HUES6 (cell line): Measurements from ENCODE around the gene RADIL.

Experiments used
- H3K27ac ChIP-seq: 2 replicates; pipeline ENCODE4 v1.7.0; 2013; ENCODE audit warnings: low read depth, mild to moderate bottlenecking, low read length, inconsistent platforms
- H3K27me3 ChIP-seq: 2 replicates; pipeline ENCODE4 v1.6.1; 2013; ENCODE audit warnings: low read length; ENCODE audit not compliant: control insufficient read depth, insufficient read depth
- H3K36me3 ChIP-seq: 2 replicates; pipeline ENCODE4 v1.6.1; 2013; ENCODE audit warnings: low read length; ENCODE audit not compliant: control insufficient read depth, insufficient read depth
- H3K4me1 ChIP-seq: 2 replicates; pipeline ENCODE4 v1.6.1; 2013; ENCODE audit warnings: low read length; ENCODE audit not compliant: control insufficient read depth, insufficient read depth
- H3K4me3 ChIP-seq: 2 replicates; pipeline ENCODE4 v1.5.1; 2013; ENCODE audit warnings: low read depth, low read length
- H3K9ac ChIP-seq: one replicate; pipeline ENCODE4 v1.6.1; 2013; ENCODE audit warnings: mild to moderate bottlenecking, low read length
- H3K9me3 ChIP-seq: 2 replicates; pipeline ENCODE4 v1.6.1; 2013; ENCODE audit warnings: low read depth, low read length; ENCODE audit not compliant: control insufficient read depth, insufficient read depth

RADIL gene

DNA sequence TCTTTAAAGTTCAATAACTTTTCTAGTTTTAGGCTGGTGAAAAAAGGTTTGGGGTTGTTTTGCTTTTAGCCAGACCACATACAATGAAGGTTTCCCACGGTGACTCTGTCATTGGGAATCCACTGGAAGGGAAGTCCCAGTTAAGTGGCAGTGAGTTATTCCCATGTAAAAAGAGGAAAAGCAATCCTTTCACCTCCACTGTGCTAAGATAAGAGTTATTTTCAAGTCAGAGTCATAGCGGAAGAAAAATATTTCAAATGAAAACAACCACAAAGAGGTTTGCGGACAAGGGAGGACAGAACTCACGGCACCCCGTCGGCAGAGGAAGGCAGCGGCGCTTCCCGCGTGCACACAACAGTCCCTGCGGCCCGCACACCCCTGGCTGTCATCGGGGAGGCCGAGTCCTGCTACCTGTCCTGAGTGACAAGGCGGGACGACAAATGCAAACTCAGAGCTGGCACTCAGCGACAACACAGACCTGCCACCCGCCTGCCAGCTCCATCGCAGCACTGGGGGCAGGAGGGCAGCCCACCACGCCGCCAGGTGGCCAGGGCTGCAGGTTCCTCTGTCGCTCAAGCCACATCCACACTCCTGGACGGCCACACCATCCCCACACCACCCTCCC is 12.3 kb downstream of the RADIL start:
- no peak overlapping the region for H3K9ac ChIP-seq
- H3K9me3 ChIP-seq: no peaks in the 10 kb centered on the region
- peaks cover 11% of the 10 kb centered on the region; the same call in 1 of the 2 replicates for H3K4me1 ChIP-seq
- no peak overlapping the region for H3K4me3 ChIP-seq
- H3K27ac ChIP-seq: no peak overlapping the region
- no peaks in the 10 kb centered on the region for H3K27me3 ChIP-seq
- H3K36me3 ChIP-seq: no peaks in the 10 kb centered on the region

DNA sequence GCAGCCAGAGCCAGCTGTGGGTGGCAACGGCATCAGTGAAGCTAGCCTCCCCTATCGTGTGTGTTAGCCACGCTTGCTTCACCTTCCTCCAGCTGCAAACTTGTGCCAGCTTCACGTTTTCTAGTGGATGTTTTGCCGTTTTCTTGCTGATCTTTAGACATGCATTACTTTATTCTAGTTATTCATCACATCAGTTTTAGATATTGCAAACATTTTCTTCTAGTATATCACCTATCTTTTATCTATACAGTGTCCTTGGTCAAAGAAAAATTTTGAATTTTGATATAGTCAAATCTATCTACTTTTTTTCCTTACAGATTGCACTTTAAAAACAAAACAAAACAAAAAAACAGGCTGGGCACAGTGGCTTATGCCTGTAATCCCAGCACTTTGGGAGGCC is 15.0 kb downstream of the RADIL start:
- H3K36me3 ChIP-seq: no peaks in the 10 kb centered on the region
- H3K9me3 ChIP-seq: peaks cover 1% of the 10 kb centered on the region; the same call in 1 of the 2 replicates
- H3K27me3 ChIP-seq: peaks cover 9% of the 10 kb centered on the region; the same call in 1 of the 2 replicates
- no peak overlapping the region for H3K27ac ChIP-seq
- no peak overlapping the region for H3K4me3 ChIP-seq
- no peak overlapping the region for H3K9ac ChIP-seq
- peaks cover 11% of the 10 kb centered on the region; the same call in 1 of the 2 replicates for H3K4me1 ChIP-seq

DNA sequence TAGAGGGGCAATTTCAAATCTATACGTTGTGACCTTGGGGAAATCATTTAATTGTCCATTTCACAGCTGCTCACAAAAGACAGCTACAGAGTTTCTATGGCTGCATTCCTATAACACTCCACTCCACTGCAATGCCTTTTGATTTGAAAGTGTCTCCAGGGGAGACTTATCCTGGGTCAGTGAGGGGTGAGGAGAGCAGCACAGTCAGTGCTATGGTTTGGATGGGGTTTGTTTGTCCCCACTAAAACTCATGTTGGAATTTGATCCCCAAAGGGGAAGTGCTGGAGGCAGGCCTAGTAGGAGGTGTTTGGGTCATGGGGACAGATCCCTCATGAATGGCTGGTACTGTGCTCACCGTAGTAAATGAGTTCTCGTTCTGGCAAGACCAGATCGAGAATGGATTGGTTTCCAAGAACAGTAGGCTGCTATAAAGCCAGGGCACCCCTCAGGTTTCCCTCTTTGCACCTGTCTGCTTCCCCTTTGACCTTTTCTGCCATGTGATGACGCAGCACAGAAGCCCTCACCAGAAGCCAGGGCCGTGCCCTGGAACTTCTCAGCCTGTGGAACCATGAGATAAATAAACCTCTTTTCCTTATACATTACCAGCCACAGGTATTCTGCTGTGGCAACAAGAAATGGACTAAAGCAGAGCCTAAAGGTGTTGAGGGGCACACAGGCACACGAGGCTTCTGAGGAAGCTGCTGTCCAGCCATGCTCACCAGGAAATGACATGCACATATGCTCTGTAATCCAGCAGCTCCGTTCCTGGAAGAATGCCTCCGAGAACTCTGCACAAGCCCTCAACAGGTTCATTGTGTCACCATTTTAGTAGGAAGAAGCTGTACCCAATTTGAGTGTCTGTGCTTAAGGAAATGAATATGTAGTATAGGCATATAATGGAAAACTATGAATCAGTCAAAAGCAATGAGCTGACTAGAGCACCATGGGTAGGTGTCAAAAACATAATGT is 16.7 kb downstream of the RADIL start:
- H3K4me3 ChIP-seq: no peak overlapping the region
- no peaks in the 10 kb centered on the region for H3K36me3 ChIP-seq
- H3K9ac ChIP-seq: no peak overlapping the region
- H3K27ac ChIP-seq: no peak overlapping the region
- H3K27me3 ChIP-seq: peaks cover 14% of the 10 kb centered on the region; the same call in 1 of the 2 replicates
- H3K9me3 ChIP-seq: peaks cover 5% of the 10 kb centered on the region; the same call in 1 of the 2 replicates
- peaks cover 7% of the 10 kb centered on the region; the same call in 1 of the 2 replicates for H3K4me1 ChIP-seq

DNA sequence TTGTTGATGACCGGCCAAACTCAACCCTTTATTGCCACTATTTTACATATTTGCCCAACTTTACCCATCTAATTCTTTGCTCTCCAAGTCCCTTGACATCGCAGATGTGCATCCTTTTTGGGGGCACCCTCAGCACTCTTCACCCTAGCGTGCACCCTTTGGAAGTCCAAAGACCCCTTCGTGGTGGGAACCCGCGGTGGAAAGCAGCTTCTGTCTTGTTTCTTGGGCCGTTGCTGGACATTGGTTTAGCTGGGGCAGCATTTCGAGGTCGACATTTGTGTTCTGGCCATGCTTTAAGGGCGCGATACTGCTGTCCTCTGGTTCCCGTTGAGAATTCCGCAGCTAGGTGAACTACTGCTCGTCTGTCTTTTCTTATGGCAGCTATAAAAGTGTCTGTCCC is 21.4 kb downstream of the RADIL start:
- H3K36me3 ChIP-seq: no peaks in the 10 kb centered on the region
- peaks cover 29% of the 10 kb centered on the region for H3K27me3 ChIP-seq
- peak overlapping the region; percentile 76; the same call in 1 of the 2 replicates for H3K27ac ChIP-seq
- 0 out of 2 replicates have a peak, but pooled peaks cover 2% of the 10 kb centered on the region for H3K4me1 ChIP-seq
- peak overlapping the region; percentile 78 for H3K9ac ChIP-seq
- peak overlapping the region; percentile 68 for H3K4me3 ChIP-seq
- peaks cover 20% of the 10 kb centered on the region for H3K9me3 ChIP-seq

DNA sequence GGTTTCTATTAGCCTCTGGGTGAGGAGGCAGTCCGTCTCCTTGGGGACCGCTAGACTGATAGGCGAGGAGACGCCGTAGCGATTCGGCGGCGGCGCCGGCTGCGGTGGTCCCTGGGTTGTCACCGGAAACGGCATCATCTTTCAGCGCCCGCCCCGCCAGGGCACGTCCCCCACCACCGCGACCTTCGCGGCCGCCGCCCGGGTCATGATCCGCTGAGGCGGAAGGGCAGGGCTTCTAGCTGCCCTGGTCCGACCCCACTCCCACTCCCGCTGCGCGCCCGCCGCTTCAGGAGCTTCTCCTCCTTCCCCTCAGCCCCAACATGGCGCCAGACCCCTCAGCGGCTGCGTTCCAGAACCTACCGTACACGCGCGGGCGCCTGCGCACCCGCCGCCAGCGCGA is 21.8 kb downstream of the RADIL start, which contains the start of gene PAPOLB:
Gene PAPOLB (minus strand): TSS at position 358 of the 400 bp plus-strand sequence. CDS start 220 bp downstream, at position 138.
- peak within 1 kb of the TSS; percentile 68 for H3K4me3 ChIP-seq
- peak within 1 kb of the TSS; percentile 78 for H3K9ac ChIP-seq
- no peaks in the 10 kb centered on the region for H3K36me3 ChIP-seq
- H3K9me3 ChIP-seq: peaks cover 20% of the 10 kb centered on the region
- peaks cover 29% of the 10 kb centered on the region for H3K27me3 ChIP-seq
- H3K27ac ChIP-seq: peak within 1 kb of the TSS; percentile 76; the same call in 1 of the 2 replicates
- 0 out of 2 replicates have a peak, but pooled peaks cover 2% of the 10 kb centered on the region for H3K4me1 ChIP-seq

DNA sequence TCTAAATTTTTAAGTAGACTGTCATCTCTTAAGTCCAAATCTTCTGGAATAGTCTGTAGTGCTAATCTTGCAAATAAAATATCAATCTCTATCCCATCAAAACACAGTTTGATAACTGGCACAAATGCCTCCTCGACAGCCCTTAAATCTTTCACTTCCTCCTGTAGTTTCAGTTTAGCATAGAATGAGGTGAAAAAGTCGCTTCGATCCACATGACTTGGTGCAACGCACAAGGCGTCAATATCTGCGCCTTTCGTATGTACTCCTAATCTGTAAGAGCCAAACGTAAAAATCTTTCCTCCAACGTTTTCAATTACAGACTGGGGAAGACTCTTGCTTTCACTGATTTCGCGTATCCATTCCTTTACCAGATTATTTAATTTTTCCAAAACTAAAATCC is 22.3 kb downstream of the RADIL start:
- no peak overlapping the region for H3K9ac ChIP-seq
- 0 out of 2 replicates have a peak, but pooled peaks cover 2% of the 10 kb centered on the region for H3K4me1 ChIP-seq
- peaks cover 20% of the 10 kb centered on the region for H3K9me3 ChIP-seq
- no peak overlapping the region for H3K27ac ChIP-seq
- H3K36me3 ChIP-seq: no peaks in the 10 kb centered on the region
- H3K4me3 ChIP-seq: peak overlapping the region; percentile 68
- peaks cover 29% of the 10 kb centered on the region for H3K27me3 ChIP-seq

DNA sequence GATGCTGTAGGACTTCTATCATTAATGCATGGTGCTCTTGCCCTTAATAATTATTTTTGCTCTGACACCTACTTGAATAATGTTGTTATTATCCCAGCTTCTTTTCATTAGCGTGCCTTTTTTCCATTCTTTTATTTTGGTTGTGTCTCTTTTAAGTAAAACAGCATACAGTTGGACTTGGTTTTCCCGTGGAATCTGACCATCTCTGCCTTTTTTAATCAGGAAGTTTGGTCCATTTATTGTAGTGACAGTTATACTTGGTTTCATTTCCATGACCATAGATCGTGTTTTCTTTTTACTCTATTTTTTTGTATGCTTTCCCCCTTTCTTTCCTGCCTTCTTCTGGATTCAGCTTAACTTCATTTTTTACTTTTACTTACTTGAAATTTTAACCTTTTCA is 26.3 kb downstream of the RADIL start:
- H3K4me1 ChIP-seq: 0 out of 2 replicates have a peak, but pooled peaks cover 2% of the 10 kb centered on the region
- no peak overlapping the region for H3K9ac ChIP-seq
- H3K4me3 ChIP-seq: no peak overlapping the region
- no peak overlapping the region for H3K27ac ChIP-seq
- H3K9me3 ChIP-seq: peaks cover 16% of the 10 kb centered on the region
- peaks cover 17% of the 10 kb centered on the region for H3K27me3 ChIP-seq
- H3K36me3 ChIP-seq: no peaks in the 10 kb centered on the region

DNA sequence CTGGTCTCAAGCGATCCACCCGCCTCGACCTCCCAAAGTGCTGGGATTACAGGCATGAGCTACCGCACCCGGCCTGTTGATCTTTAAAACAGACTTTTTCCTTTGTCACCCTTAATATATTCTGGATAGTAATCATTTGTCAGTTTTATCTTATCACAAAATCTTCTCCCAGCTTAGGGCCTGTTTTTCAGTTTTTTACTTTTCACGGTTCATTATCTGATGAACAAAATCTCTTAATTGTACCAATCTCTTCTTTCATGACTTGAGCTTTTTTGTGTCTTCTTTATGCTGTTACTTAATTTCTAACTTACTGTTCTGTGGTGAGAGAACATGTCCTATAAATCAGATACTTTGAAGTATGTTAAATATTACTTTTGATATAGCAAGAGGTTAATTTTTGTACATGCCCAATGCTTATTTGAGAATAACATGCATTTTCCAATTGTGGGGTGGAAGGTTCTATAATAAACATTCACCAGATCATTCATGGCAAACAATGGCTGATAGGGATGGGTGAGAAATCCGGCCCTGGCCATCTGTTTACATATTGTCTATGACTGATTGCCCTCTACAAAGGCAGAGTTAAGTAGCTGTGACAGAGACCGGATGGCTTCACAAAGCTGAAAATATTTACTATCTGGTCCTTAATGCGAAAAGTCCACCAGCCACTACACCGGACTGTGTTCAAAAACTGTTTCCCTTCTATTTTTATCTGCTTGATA is 27.0 kb downstream of the RADIL start:
- H3K9me3 ChIP-seq: peaks cover 18% of the 10 kb centered on the region
- H3K4me3 ChIP-seq: no peak overlapping the region
- no peak overlapping the region for H3K27ac ChIP-seq
- no peaks in the 10 kb centered on the region for H3K4me1 ChIP-seq
- H3K27me3 ChIP-seq: peaks cover 14% of the 10 kb centered on the region
- H3K9ac ChIP-seq: no peak overlapping the region
- H3K36me3 ChIP-seq: no peaks in the 10 kb centered on the region; the same call in 1 of the 2 replicates

DNA sequence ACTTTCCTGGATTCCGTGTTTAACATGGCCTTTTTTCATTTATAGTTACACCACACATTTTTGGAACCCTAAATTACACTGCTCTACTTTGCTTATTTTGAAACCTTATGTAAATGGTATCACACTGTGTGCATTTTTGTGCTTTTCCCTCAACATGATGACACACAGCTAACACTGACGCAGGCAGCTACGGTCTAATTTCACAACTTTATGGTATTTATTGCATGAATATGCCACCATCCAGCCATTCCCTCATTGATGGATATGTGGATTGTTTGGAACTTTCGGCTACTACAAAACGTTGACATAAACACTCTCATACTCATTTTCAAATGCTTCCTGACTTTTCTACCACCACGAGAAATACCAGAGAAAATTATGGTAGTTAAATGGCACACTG is 28.6 kb downstream of the RADIL start:
- Histone ChIP-seq H3K9ac (no peak overlapping the region), H3K9me3 (peaks cover 5% of the 10 kb centered on the region), H3K4me1 (no peaks in the 10 kb centered on the region), H3K4me3 (no peak overlapping the region), H3K36me3 (no peaks in the 10 kb centered on the region; the same call in 1 of the 2 replicates), H3K27ac (no peak overlapping the region), H3K27me3 (0 out of 2 replicates have a peak, but pooled peaks cover under 1% of the 10 kb centered on the region)
